ENCODE data around the gene LRIG2. TPM values are rescaled to one million over a fixed set of nuclear protein-coding genes. Genes with fewer than 3 reads are reported as not detected.
A peak's percentile ranks its signal among the peaks of the same experiment; 100 is the strongest.

The LRIG2 gene
- total and polyA plus RNA-seq, 9 of the 15 experiments (the other 6 are each of a cell fraction or from before 2014, with no cell fraction given) = 1.8 to 28.1 (median 11.5) TPM

GRCh38 chr1:113072757-113073478 lies at the start of gene LRIG2 (continued):
- peak; percentile 70 for TF ChIP-seq CREB3L1 (IDR thresholded peaks at IDR 0.05; ENCODE audit: borderline replicate concordance, low read depth)
- peak; percentile 76; the same call in 1 of the 2 replicates for TF ChIP-seq MAX (CRISPR knock-in tag; IDR thresholded peaks at IDR 0.05)
- TF ChIP-seq FOXP4 (CRISPR knock-in tag; IDR thresholded peaks at IDR 0.05; ENCODE audit: borderline replicate concordance) = no peak
- TF ChIP-seq HOXB6 (CRISPR knock-in tag; IDR thresholded peaks at IDR 0.05; ENCODE audit: borderline replicate concordance) = 0 out of 2 replicates have a peak, but pooled peaks have one; percentile 38
- no peak for TF ChIP-seq ZNF165 (CRISPR knock-in tag; IDR thresholded peaks at IDR 0.05; ENCODE audit: borderline replicate concordance)
- TF ChIP-seq E2F3 (CRISPR knock-in tag; IDR thresholded peaks at IDR 0.05) = 0 out of 2 replicates have a peak, but pooled peaks have one; percentile 31
- TF ChIP-seq DNMT1 (IDR thresholded peaks at IDR 0.05) = peak; percentile 88; the same call in 1 of the 2 replicates
- TF ChIP-seq ZC3H8 (IDR thresholded peaks at IDR 0.05) = 0 out of 2 replicates have a peak, but pooled peaks have one; percentile 19
- TF ChIP-seq CREB5 (CRISPR knock-in tag; IDR thresholded peaks at IDR 0.05) = no peak
- peak; percentile 50; the same call in 1 of the 2 replicates for TF ChIP-seq ETV5 (CRISPR knock-in tag; IDR thresholded peaks at IDR 0.05; ENCODE audit: low read depth)
- TF ChIP-seq BHLHE40 (IDR thresholded peaks at IDR 0.05; ENCODE audit: low read length) = peak; percentile 91
- TF ChIP-seq SNIP1 (IDR thresholded peaks at IDR 0.05; ENCODE audit: low read depth) = peak; percentile 69
- 0 out of 2 replicates have a peak, but pooled peaks have one; percentile 29 for TF ChIP-seq ZC3H11A (IDR thresholded peaks at IDR 0.05; ENCODE audit: low read depth, low read length)
- peak in 1 of 3 experiments; percentile 71; a peak in 2 of 6 replicates for TF ChIP-seq ZBTB11 (CRISPR knock-in tag; IDR thresholded peaks at IDR 0.05)
- no peak for TF ChIP-seq MCM5 (IDR thresholded peaks at IDR 0.05; ENCODE audit: low read depth)
- no peak for TF ChIP-seq KDM1A (IDR thresholded peaks at IDR 0.05)
- no peak for TF ChIP-seq ZNF696 (CRISPR knock-in tag; conservative IDR thresholded peaks at IDR 0.05)
- peak; percentile 50 for TF ChIP-seq CCNT2 (IDR thresholded peaks at IDR 0.05; ENCODE audit: borderline replicate concordance, extremely low read depth, insufficient read length, low read depth, low read length)
